ENCODE measurements around the gene SMYD3.

GRCh38 chr1:245810181-245810769 is 696.8 kb downstream of the SMYD3 start:
- TF ChIP-seq CTCF (IDR thresholded peaks at IDR 0.05; ENCODE audit: insufficient read depth, low read length, poor library complexity, severe bottlenecking): no peak
- no peak for TF ChIP-seq EZH2phosphoT487 (conservative IDR thresholded peaks at IDR 0.05; ENCODE audit: low read length)
